BJ (cell line): ENCODE measurements around the gene RNF115. TPM values are rescaled to one million over a fixed set of nuclear protein-coding genes. Genes with fewer than 3 reads are reported as not detected.
"Not testable (repeated sequence)": the region's sequence is repeated elsewhere in the genome, so short reads cannot be mapped to it uniquely, and the experiment has no call there.

Source experiments
- CTCF ChIA-PET: fragments of 350-600 bp; formaldehyde crosslinking; extraction: SDS; loops from one replicate; lab custom pipeline; 2021; ENCODE audit warnings: antibody characterized with exemption, inconsistent platforms; lab: Yijun Ruan, JAX
- POLR2A ChIA-PET: fragments of 300-600 bp; sonication (Branson Sonifier 250); formaldehyde crosslinking; extraction: SDS; loops from one replicate; lab custom pipeline; 2021; ENCODE audit warnings: antibody characterized with exemption; lab: Charles Lee
- DNase-seq: peaks from one replicate; pipeline ENCODE4 v3.0.0-alpha.2; 2011; ENCODE audit warnings: low read depth
- H3K27me3 ChIP-seq: 2 replicates; pipeline ENCODE4 v1.6.0; 2011; ENCODE audit warnings: low read length; ENCODE audit not compliant: control insufficient read depth, insufficient read depth
- H3K36me3 ChIP-seq: 2 replicates; pipeline ENCODE4 v1.5.1; 2011; ENCODE audit warnings: low read length; ENCODE audit not compliant: control insufficient read depth, insufficient read depth
- H3K4me3 ChIP-seq: 2 replicates; pipeline ENCODE4 v1.5.1; 2011; ENCODE audit warnings: low read depth, mild to moderate bottlenecking, control low read depth, low read length
- polyA plus RNA-seq: library from polyadenylated mRNA; depleted of rRNA; stranded (reverse); fragments of >200 nt; gene quantifications from 2 replicates; pipeline ENCODE4 v1.2.3, GENCODE V29; 2011
- TF ChIP-seq, protein P1 (sequence below): IDR thresholded peaks from 2 replicates; pipeline ENCODE4 v1.5.1; 2011; ENCODE audit warnings: low read depth, mild to moderate bottlenecking, control low read depth, inconsistent platforms, low read length, moderate library complexity; ENCODE audit not compliant: insufficient read depth

The RNF115 gene
- polyA plus RNA-seq, 1 experiment, result 13.4 TPM

DNA sequence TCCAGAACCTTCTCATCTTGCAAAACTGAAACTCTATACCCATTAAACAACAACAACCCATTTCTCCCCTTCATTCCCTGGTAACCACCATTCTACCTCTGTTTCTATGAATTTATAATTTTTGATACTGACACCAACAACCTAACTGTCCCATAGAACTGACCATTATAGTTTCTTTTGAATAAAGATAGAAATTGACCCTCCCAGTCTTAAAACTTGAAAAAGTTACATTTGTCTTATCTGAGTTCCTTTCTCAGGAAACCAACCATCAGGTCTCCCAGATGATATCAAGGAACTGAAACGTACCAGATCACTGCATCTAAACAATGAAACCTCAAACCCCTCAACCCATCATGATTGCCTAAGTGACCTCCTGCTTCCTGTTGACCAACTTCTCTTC lies 27.1 kb downstream of the RNF115 start:
- Histone ChIP-seq H3K36me3 (no peaks in the 10 kb centered on the region; the same call in 1 of the 2 replicates), H3K27me3 (no peaks in the 10 kb centered on the region), H3K4me3 (no peak overlapping the region)
- ChIA-PET CTCF (no interaction called here), POLR2A (no interaction called here)
- no peak for DNase-seq
- TF ChIP-seq, protein P1, sequence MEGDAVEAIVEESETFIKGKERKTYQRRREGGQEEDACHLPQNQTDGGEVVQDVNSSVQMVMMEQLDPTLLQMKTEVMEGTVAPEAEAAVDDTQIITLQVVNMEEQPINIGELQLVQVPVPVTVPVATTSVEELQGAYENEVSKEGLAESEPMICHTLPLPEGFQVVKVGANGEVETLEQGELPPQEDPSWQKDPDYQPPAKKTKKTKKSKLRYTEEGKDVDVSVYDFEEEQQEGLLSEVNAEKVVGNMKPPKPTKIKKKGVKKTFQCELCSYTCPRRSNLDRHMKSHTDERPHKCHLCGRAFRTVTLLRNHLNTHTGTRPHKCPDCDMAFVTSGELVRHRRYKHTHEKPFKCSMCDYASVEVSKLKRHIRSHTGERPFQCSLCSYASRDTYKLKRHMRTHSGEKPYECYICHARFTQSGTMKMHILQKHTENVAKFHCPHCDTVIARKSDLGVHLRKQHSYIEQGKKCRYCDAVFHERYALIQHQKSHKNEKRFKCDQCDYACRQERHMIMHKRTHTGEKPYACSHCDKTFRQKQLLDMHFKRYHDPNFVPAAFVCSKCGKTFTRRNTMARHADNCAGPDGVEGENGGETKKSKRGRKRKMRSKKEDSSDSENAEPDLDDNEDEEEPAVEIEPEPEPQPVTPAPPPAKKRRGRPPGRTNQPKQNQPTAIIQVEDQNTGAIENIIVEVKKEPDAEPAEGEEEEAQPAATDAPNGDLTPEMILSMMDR, result no peak

- Histone ChIP-seq H3K4me3 (no peak overlapping the region), H3K27me3 (no peaks in the 10 kb centered on the region), H3K36me3 (no peaks in the 10 kb centered on the region)
- ChIA-PET CTCF (no interaction called here), POLR2A (interaction anchor here (0.7 kb wide), 1 partner anchor 78 kb away, joined by 4 read pairs; no protein-coding TSS in a partner anchor)
- no peak for DNase-seq
- TF ChIP-seq, protein P1, result no peak
Observed at GRCh38 chr1:145795257-145795881, 28.5 kb downstream of the RNF115 start.

DNA sequence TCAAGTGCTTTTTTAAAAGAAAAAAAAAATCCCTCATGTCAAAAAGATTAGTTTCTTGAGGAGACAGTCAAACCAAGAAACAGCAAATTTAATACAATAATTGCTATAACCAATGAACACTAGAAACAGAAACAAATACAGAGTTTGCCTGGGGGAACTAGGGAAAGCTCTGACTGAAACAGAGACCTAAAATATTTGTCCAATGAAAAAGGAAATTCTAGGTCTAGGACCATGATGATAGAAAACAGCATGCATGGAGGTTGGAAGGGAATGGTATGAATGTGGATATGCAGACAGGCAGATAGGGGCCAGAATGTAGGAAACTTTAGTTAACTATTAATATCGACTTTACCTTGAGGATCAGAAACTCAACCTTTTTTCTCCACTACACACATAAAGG lies 31.4 kb downstream of the RNF115 start:
- no peak for DNase-seq
- CTCF ChIA-PET, result no interaction called here
- Histone ChIP-seq H3K27me3 (no peaks in the 10 kb centered on the region), H3K4me3 (no peak overlapping the region), H3K36me3 (no peaks in the 10 kb centered on the region)
- POLR2A ChIA-PET, result no interaction called here
- TF ChIP-seq, protein P1, result no peak

DNA sequence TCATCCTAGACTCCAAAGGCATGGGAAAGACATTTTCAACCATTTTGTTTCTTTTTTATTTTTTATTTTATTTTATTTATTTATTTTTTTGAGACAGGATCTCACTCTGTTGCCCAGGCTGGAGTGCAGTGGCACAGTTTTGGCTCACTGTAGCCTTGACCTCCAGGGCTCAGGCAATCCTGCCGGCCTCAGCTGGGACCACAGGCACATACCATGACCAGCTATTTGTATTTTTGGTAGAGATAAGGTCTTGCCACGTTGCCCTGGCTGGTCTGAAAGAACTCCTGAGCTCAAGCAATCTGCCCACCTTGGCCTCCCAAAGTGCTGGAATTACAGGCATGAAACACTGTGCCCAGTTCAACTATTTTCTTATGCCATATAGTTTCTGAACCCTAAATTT lies 32.0 kb downstream of the RNF115 start:
- H3K36me3 ChIP-seq, H3K27me3 ChIP-seq, H3K4me3 ChIP-seq, POLR2A ChIA-PET, DNase-seq: not testable (repeated sequence)
- CTCF ChIA-PET, result interaction anchor here (1.6 kb wide), 1 partner anchor 10 kb away, joined by 4 read pairs; no protein-coding TSS in a partner anchor

- TF ChIP-seq, protein P1, result no peak
- no peaks in the 10 kb centered on the region for H3K36me3 ChIP-seq
- POLR2A ChIA-PET, result no interaction called here
- H3K27me3 ChIP-seq, result no peaks in the 10 kb centered on the region
- CTCF ChIA-PET, result no interaction called here
- DNase-seq, result no peak
- H3K4me3 ChIP-seq, result no peak overlapping the region
Observed at GRCh38 chr1:145788580-145788979, 35.3 kb downstream of the RNF115 start.

GRCh38 chr1:145786271-145786670 lies 37.6 kb downstream of the RNF115 start:
- ChIA-PET POLR2A (no interaction called here), CTCF (interaction anchor here (1.1 kb wide), 1 partner anchor 59 kb away, joined by 3 read pairs; the partner anchor contains the start of gene NUDT17)
- DNase-seq, result no peak
- Histone ChIP-seq H3K27me3 (no peaks in the 10 kb centered on the region), H3K36me3 (no peaks in the 10 kb centered on the region), H3K4me3 (no peak overlapping the region)
- TF ChIP-seq, protein P1, result no peak
